ENCODE data around the gene PREX1.

DNA sequence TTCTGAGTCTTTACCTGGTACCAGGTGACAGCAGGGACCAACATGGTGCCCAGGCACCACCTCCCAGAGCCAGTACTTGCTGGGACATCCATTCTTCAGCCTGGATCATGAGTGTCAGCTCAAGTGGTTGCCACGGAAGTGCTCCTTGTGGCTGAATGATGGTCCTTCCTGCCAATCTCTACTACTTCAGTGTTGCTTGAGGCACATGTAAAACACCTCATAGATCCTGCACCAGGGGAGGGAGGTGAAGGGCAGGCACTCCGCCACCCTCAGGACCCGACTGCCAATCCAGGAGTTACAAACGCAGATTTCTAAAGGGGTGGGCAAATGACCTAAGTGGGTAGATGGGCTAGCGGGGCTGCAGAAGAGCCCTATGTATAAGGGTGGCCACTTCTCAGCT is 226.0 kb downstream of the PREX1 start:
- TF ChIP-seq POU6F1 (CRISPR knock-in tag; IDR thresholded peaks at IDR 0.05; ENCODE audit: borderline replicate concordance, low read depth) (no peak), ZFP30 (CRISPR knock-in tag; IDR thresholded peaks at IDR 0.05) (no peak), ZC3H10 (CRISPR knock-in tag; IDR thresholded peaks at IDR 0.05) (no peak), RARB (CRISPR knock-in tag; IDR thresholded peaks at IDR 0.05) (no peak), ZFP3 (CRISPR knock-in tag; IDR thresholded peaks at IDR 0.05) (no peak), ESRRG (CRISPR knock-in tag; IDR thresholded peaks at IDR 0.05) (no peak), PPARA (CRISPR knock-in tag; IDR thresholded peaks at IDR 0.05; ENCODE audit: borderline replicate concordance) (no peak), ARNTL (CRISPR knock-in tag; IDR thresholded peaks at IDR 0.05; ENCODE audit: borderline replicate concordance, low read depth) (no peak), ZNF565 (CRISPR knock-in tag; conservative IDR thresholded peaks at IDR 0.05; ENCODE audit: low read depth) (no peak), TCF4 (CRISPR knock-in tag; IDR thresholded peaks at IDR 0.05; ENCODE audit: borderline replicate concordance) (no peak), ZNF8 (CRISPR knock-in tag; IDR thresholded peaks at IDR 0.05) (no peak)
- TF ChIP-seq, protein P1, sequence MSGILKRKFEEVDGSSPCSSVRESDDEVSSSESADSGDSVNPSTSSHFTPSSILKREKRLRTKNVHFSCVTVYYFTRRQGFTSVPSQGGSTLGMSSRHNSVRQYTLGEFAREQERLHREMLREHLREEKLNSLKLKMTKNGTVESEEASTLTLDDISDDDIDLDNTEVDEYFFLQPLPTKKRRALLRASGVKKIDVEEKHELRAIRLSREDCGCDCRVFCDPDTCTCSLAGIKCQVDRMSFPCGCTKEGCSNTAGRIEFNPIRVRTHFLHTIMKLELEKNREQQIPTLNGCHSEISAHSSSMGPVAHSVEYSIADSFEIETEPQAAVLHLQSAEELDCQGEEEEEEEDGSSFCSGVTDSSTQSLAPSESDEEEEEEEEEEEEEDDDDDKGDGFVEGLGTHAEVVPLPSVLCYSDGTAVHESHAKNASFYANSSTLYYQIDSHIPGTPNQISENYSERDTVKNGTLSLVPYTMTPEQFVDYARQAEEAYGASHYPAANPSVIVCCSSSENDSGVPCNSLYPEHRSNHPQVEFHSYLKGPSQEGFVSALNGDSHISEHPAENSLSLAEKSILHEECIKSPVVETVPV (CRISPR knock-in tag; IDR thresholded peaks at IDR 0.05): no peak
- TF ChIP-seq, protein P2, sequence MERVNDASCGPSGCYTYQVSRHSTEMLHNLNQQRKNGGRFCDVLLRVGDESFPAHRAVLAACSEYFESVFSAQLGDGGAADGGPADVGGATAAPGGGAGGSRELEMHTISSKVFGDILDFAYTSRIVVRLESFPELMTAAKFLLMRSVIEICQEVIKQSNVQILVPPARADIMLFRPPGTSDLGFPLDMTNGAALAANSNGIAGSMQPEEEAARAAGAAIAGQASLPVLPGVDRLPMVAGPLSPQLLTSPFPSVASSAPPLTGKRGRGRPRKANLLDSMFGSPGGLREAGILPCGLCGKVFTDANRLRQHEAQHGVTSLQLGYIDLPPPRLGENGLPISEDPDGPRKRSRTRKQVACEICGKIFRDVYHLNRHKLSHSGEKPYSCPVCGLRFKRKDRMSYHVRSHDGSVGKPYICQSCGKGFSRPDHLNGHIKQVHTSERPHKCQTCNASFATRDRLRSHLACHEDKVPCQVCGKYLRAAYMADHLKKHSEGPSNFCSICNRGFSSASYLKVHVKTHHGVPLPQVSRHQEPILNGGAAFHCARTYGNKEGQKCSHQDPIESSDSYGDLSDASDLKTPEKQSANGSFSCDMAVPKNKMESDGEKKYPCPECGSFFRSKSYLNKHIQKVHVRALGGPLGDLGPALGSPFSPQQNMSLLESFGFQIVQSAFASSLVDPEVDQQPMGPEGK (CRISPR knock-in tag; IDR thresholded peaks at IDR 0.05; ENCODE audit: borderline replicate concordance): no peak
